GM12878 (cell line): Measurements from ENCODE around the gene MLEC. TPM values are rescaled to one million over a fixed set of nuclear protein-coding genes. Genes with fewer than 3 reads are reported as not detected.

Source experiments
- ATAC-seq: fragments of 200-7000 bp; cut with Tn5 transposase; 3 replicates; pipeline ENCODE4 v1.9.1; 2020; ENCODE audit warnings: mild to moderate bottlenecking, moderate library complexity
- BruUV-seq: library from RNA; stranded (reverse); fragments of 400-500 nt; replicated peaks from 2 replicates; lab custom pipeline; 2021; lab: Mats Ljungman, UMichigan
- CTCF ChIA-PET: fragments of 300-600 bp; sonication (Branson Sonifier 250); formaldehyde crosslinking; extraction: SDS; loops from one replicate; lab custom pipeline; 2021; ENCODE audit warnings: inconsistent platforms; lab: Yijun Ruan, JAX
- POLR2A ChIA-PET: fragments of 350-600 bp; formaldehyde crosslinking; extraction: SDS; loops from one replicate; lab custom pipeline; 2021; ENCODE audit warnings: inconsistent platforms; lab: Charles Lee
- RAD21 ChIA-PET: fragments of 300-600 bp; sonication (Branson Sonifier 250); formaldehyde crosslinking; loops from one replicate; lab custom pipeline; 2023; ENCODE audit warnings: antibody characterized with exemption; ENCODE audit not compliant: unreplicated experiment; lab: Charles Lee
- SMC1A ChIA-PET: fragments of 300-600 bp; sonication (Branson Sonifier 250); formaldehyde crosslinking; loops from one replicate; lab custom pipeline; 2023; ENCODE audit not compliant: unreplicated experiment, uncharacterized antibody; lab: Charles Lee
- DNase-seq: peaks from one replicate; pipeline ENCODE4 v3.0.0-alpha.2; 2011; ENCODE audit warnings: low read depth, low spot score
- FAIRE-seq: peaks from 3 replicates; lab custom pipeline; 2011; peaks lifted over from hg19 to GRCh38; lab: Jason Lieb, UNC
- H2AFZ ChIP-seq: 2 replicates; pipeline ENCODE4 v1.6.0; 2011; ENCODE audit warnings: low read depth, low read length, control low read depth; ENCODE audit not compliant: control insufficient read depth
- H3K27ac ChIP-seq: 2 replicates; pipeline ENCODE4 v1.5.1; 2011; ENCODE audit warnings: control low read depth; ENCODE audit not compliant: control insufficient read depth, insufficient read depth
- H3K27me3 ChIP-seq, 2 experiments: replicated peaks in 1 of 2; 2 replicates each; pipeline versions ENCODE4 v1.6.0 to v1.6.1; 2011; ENCODE audit warnings: low read length in 1 of 2; ENCODE audit not compliant: control insufficient read depth in 2 of 2, insufficient read depth in 2 of 2
- H3K36me3 ChIP-seq, 2 experiments: 2 replicates each; pipeline ENCODE4 v1.5.1; 2011; ENCODE audit warnings: low read length in 1 of 2; ENCODE audit not compliant: control insufficient read depth in 2 of 2, insufficient read depth in 2 of 2
- H3K4me1 ChIP-seq: 2 replicates; pipeline ENCODE4 v1.6.1; 2011; ENCODE audit warnings: mild to moderate bottlenecking, low read length, moderate library complexity, mixed read lengths; ENCODE audit not compliant: control insufficient read depth, insufficient read depth
- H3K4me2 ChIP-seq: 2 replicates; pipeline ENCODE4 v1.6.0; 2011; ENCODE audit warnings: control low read depth; ENCODE audit not compliant: control insufficient read depth, insufficient read depth
- H3K4me3 ChIP-seq: fragments of 200-600 bp; sonication (generic); 2 replicates; pipeline ENCODE4 v1.5.1; 2016
- H3K79me2 ChIP-seq: 2 replicates; pipeline ENCODE4 v1.6.0; 2011; ENCODE audit warnings: low read length; ENCODE audit not compliant: control insufficient read depth, insufficient read depth
- H3K9ac ChIP-seq: 2 replicates; pipeline ENCODE4 v1.8.0; 2011; ENCODE audit warnings: low read length, control low read depth, mixed read lengths; ENCODE audit not compliant: control insufficient read depth, insufficient read depth
- H3K9me3 ChIP-seq: replicated peaks from 3 replicates; pipeline ENCODE4 v1.5.1; 2011; ENCODE audit warnings: mild to moderate bottlenecking, low read length; ENCODE audit not compliant: control insufficient read depth, insufficient read depth
- H4K20me1 ChIP-seq: 2 replicates; pipeline ENCODE4 v1.6.0; 2011; ENCODE audit not compliant: control insufficient read depth, insufficient read depth
- ATF2 ChIP-seq: IDR thresholded peaks from 2 replicates; pipeline ENCODE4 v1.6.1; 2012; ENCODE audit warnings: low read length, inconsistent platforms
- BMI1 ChIP-seq: fragments of 450-650 bp; IDR thresholded peaks from 2 replicates; pipeline ENCODE4 v1.6.1; 2016; ENCODE audit warnings: mild to moderate bottlenecking, moderate library complexity, borderline replicate concordance
- CBX5 ChIP-seq: sonication (generic); IDR thresholded peaks from 2 replicates; pipeline ENCODE4 v1.6.1; 2016; ENCODE audit warnings: low read depth, moderate library complexity, mild to moderate bottlenecking, inconsistent platforms
- ETV6 ChIP-seq, 2 experiments: fragments of 450-650 bp in 1 of 2; IDR thresholded peaks in 1 of 2; conservative IDR thresholded peaks in 1 of 2; 2 replicates each; pipeline ENCODE4 v1.6.1; 2014; ENCODE audit warnings: antibody characterized with exemption in 1 of 2, borderline replicate concordance in 1 of 2, low read depth in 1 of 2, mild to moderate bottlenecking in 1 of 2, moderate library complexity in 1 of 2
- IKZF1 ChIP-seq: fragments of 450-650 bp; conservative IDR thresholded peaks from 2 replicates; pipeline ENCODE4 v1.6.1; 2017; ENCODE audit warnings: antibody characterized with exemption, mild to moderate bottlenecking
- PAX8 ChIP-seq: fragments of 450-650 bp; IDR thresholded peaks from 2 replicates; pipeline ENCODE4 v1.6.1; 2017; ENCODE audit warnings: mild to moderate bottlenecking, moderate library complexity
- RBBP5 ChIP-seq: fragments of 200-600 bp; sonication (generic); conservative IDR thresholded peaks from 2 replicates; pipeline ENCODE4 v1.6.1; 2016
- RFX5 ChIP-seq: IDR thresholded peaks from 2 replicates; pipeline ENCODE4 v1.6.1; 2011; ENCODE audit warnings: low read depth, low read length, improper control_type of control experiment
- SIN3A ChIP-seq: IDR thresholded peaks from 2 replicates; pipeline ENCODE4 v1.6.1; 2012; ENCODE audit warnings: low read depth, low read length, improper control_type of control experiment
- SRF ChIP-seq, 2 experiments: IDR thresholded peaks; 2 replicates each; pipeline ENCODE4 v1.6.1; 2011; ENCODE audit warnings: low read depth in 2 of 2, low read length in 2 of 2, mild to moderate bottlenecking in 1 of 2, moderate library complexity in 1 of 2
- SUPT20H ChIP-seq: IDR thresholded peaks from 2 replicates; pipeline ENCODE4 v1.6.1; 2011; ENCODE audit warnings: low read depth, mild to moderate bottlenecking, low read length, moderate library complexity, borderline replicate concordance; ENCODE audit not compliant: control insufficient read depth
- TCF7 ChIP-seq: IDR thresholded peaks from 2 replicates; pipeline ENCODE4 v1.6.1; 2014; ENCODE audit warnings: antibody characterized with exemption, borderline replicate concordance
- YY1 ChIP-seq: IDR thresholded peaks from 2 replicates; pipeline ENCODE4 v1.6.1; 2011; ENCODE audit warnings: low read depth, mild to moderate bottlenecking, low read length
- WGBS: methylation state at CpG from one replicate; pipeline ENCODE4 v1.1.6; 2016; ENCODE audit warnings: low lambda C conversion rate; ENCODE audit not compliant: insufficient replicate concordance, insufficient coverage; ENCODE audit errors: missing lambda C conversion rate; 5-methylcytosine and 5-hydroxymethylcytosine counted together
- in situ Hi-C: fragments of 300-500 bp; cut with MboI; formaldehyde crosslinking; loops from 9 replicates; pipeline ENCODE4 v1.14.3; 2018; ENCODE audit warnings: mixed read lengths
- intact Hi-C: fragments of 100-400 bp; cut with micrococcal nuclease; formaldehyde crosslinking; loops from one replicate; pipeline ENCODE4 v1.14.2; 2022; ENCODE audit not compliant: unreplicated experiment
- polyA plus RNA-seq, 11 experiments: library from polyadenylated mRNA; depleted of rRNA in 4 of 11; unstranded in 6 of 11; stranded (reverse) in 5 of 11; fragments of >200 nt; fragmentation: Nextera tagmentation in 4 of 11; fragmentation: Illumina TruSeq in 1 of 11; extraction: Ambion mirVana in 4 of 11; extraction: Trizol in 1 of 11; gene quantifications; 1 replicate in 1 of 11; 2 replicates in 10 of 11; pipeline versions ENCODE4 v1.2.1 to v1.2.3, GENCODE V29; 2011 to 2016; ENCODE audit warnings: inconsistent platforms in 2 of 11, missing spikeins in 2 of 11, low read depth in 1 of 11
- total RNA-seq, 4 experiments: library from RNA; depleted of rRNA in 3 of 4; stranded (reverse); fragments of >200 nt in 3 of 4; fragmentation: Illumina TruSeq in 1 of 4; extraction: Trizol in 1 of 4; gene quantifications; 2 replicates each; pipeline versions ENCODE4 v1.2.1 to v1.2.3, GENCODE V29; 2013 to 2021
- TF ChIP-seq, protein P1 (sequence below): fragments of 150-350 bp; IDR thresholded peaks from 2 replicates; pipeline ENCODE4 v1.6.1; 2014; ENCODE audit warnings: mild to moderate bottlenecking, low read depth, low read length
- TF ChIP-seq, protein P2 (sequence below): fragments of 450-650 bp; IDR thresholded peaks from 2 replicates; pipeline ENCODE4 v1.6.1; 2016; ENCODE audit warnings: mild to moderate bottlenecking, moderate library complexity, borderline replicate concordance

Gene MLEC
- total and polyA plus RNA-seq, 10 of the 15 experiments (the other 5 are each of a cell fraction or from before 2014, with no cell fraction given), result 26.7 to 172 (median 103) TPM

DNA sequence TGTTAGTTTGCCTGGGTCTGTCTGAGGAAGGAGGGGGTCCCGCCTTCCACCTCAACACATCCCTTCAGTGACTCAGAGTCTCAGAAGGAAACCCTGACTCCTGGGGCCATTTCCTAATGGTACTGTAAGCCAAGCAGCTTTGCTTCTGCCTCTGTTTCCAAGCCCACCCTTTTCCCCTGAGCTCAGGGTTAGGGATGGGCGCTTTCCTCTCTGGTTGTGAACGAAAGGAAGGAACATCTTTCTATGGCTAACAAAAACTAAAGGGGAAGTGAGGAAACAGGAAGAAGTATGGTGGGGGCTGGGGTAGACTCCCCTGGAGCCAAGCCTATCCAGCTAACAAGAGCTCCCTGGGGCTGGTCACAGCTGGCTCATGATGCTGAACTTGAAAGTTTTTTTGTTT, 11.7 kb downstream of the MLEC start (continued):
- TF ChIP-seq, protein P1, sequence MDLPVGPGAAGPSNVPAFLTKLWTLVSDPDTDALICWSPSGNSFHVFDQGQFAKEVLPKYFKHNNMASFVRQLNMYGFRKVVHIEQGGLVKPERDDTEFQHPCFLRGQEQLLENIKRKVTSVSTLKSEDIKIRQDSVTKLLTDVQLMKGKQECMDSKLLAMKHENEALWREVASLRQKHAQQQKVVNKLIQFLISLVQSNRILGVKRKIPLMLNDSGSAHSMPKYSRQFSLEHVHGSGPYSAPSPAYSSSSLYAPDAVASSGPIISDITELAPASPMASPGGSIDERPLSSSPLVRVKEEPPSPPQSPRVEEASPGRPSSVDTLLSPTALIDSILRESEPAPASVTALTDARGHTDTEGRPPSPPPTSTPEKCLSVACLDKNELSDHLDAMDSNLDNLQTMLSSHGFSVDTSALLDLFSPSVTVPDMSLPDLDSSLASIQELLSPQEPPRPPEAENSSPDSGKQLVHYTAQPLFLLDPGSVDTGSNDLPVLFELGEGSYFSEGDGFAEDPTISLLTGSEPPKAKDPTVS, result no peak

DNA sequence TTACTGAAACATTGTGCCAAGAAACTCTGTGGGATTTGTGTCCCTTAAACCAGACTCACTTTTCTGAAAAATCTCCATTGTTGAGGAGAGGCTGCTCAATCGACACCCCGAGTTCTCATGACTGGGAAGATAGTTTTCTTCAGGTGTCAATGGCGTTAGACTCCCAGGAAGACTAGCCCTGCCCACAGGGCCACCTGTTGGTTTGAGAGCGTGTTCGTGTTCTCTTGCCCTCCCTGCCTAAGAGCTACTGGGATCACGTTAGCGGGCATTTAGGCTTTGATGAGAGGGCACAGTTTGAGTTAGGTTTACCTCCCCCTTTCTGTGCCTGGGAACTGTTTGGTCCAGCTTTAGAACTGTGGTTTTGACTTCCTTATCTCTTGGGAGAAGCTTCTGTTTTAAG, 12.6 kb downstream of the MLEC start:
- Histone ChIP-seq H3K27me3 (no peaks in the 10 kb centered on the region), H3K9ac (no peak overlapping the region), H3K4me3 (no peak overlapping the region), H3K9me3 (no peaks in the 10 kb centered on the region), H2AFZ (no peak overlapping the region), H3K4me1 (no peaks in the 10 kb centered on the region), H4K20me1 (no peaks in the 10 kb centered on the region), H3K4me2 (no peak overlapping the region), H3K79me2 (peaks cover 2% of the 10 kb centered on the region; the same call in 1 of the 2 replicates), H3K27ac (no peak overlapping the region), H3K36me3 (peaks cover 35 to 43% of the 10 kb centered on the region in 2 experiments)
- 97% methylated on average over 7 of the region's 7 CpGs for WGBS
- ATAC-seq (no peak), FAIRE-seq (no peak), DNase-seq (no peak)
- no TSS peak for BruUV-seq
- ChIA-PET CTCF (interaction anchor here (0.8 to 3.9 kb wide), 8 partner anchors 9 to 272 kb away, joined by 3 to 18 read pairs (median 4); no protein-coding TSS in a partner anchor), SMC1A (interaction anchor here (0.8 to 2.5 kb wide), 2 partner anchors 11 to 272 kb away, joined by 3 to 14 read pairs; no protein-coding TSS in a partner anchor), POLR2A (interaction anchor here (1.4 to 4.0 kb wide), 3 partner anchors 10 to 50 kb away, joined by 3 to 21 read pairs (median 7); partner anchors contain the start of gene UNC119B), RAD21 (interaction anchor here (1.2 kb wide), 1 partner anchor 117 kb away, joined by 3 read pairs; no protein-coding TSS in a partner anchor)
- intact Hi-C loops, result no loop called here
- in situ Hi-C loops, result no loop called here
- TF ChIP-seq YY1 (no peak), BMI1 (no peak), RBBP5 (no peak), SRF (IDR thresholded peaks at IDR 0.05; ENCODE audit: low read depth in 2 of 2, low read length in 2 of 2) (no peak), SUPT20H (no peak), ATF2 (no peak), SIN3A (no peak), PAX8 (no peak), CBX5 (no peak), RFX5 (no peak), ETV6 (conservative IDR thresholded peaks at IDR 0.05 in 1 of 2, IDR thresholded peaks at IDR 0.05 in 1 of 2; ENCODE audit: borderline replicate concordance in 1 of 2, low read depth in 1 of 2) (no peak), TCF7 (no peak), IKZF1 (no peak)
- TF ChIP-seq, protein P2, sequence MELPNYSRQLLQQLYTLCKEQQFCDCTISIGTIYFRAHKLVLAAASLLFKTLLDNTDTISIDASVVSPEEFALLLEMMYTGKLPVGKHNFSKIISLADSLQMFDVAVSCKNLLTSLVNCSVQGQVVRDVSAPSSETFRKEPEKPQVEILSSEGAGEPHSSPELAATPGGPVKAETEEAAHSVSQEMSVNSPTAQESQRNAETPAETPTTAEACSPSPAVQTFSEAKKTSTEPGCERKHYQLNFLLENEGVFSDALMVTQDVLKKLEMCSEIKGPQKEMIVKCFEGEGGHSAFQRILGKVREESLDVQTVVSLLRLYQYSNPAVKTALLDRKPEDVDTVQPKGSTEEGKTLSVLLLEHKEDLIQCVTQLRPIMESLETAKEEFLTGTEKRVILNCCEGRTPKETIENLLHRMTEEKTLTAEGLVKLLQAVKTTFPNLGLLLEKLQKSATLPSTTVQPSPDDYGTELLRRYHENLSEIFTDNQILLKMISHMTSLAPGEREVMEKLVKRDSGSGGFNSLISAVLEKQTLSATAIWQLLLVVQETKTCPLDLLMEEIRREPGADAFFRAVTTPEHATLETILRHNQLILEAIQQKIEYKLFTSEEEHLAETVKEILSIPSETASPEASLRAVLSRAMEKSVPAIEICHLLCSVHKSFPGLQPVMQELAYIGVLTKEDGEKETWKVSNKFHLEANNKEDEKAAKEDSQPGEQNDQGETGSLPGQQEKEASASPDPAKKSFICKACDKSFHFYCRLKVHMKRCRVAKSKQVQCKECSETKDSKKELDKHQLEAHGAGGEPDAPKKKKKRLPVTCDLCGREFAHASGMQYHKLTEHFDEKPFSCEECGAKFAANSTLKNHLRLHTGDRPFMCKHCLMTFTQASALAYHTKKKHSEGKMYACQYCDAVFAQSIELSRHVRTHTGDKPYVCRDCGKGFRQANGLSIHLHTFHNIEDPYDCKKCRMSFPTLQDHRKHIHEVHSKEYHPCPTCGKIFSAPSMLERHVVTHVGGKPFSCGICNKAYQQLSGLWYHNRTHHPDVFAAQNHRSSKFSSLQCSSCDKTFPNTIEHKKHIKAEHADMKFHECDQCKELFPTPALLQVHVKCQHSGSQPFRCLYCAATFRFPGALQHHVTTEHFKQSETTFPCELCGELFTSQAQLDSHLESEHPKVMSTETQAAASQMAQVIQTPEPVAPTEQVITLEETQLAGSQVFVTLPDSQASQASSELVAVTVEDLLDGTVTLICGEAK, result no peak
